ENCODE data around the gene JAK2. TPM values are rescaled to one million over a fixed set of nuclear protein-coding genes. Genes with fewer than 3 reads are reported as not detected.
"Not testable (repeated sequence)": the region's sequence is repeated elsewhere in the genome, so short reads cannot be mapped to it uniquely, and the experiment has no call there.

The JAK2 gene
- total RNA-seq, 3 donors from 2014 or later (not counting 1 experiment from before 2014, with no cell fraction given), result 20.8 to 43.9 (median 30.0) TPM

GRCh38 chr9:4937446-4937845 is 47.6 kb upstream of the JAK2 start:
- no peaks in the 10 kb centered on the region for H3K27me3 Mint-ChIP-seq (ENCODE audit: low read depth in 2 of 2)
- no CpG with 5 or more reads among the region's 1 CpG for whole genome bisulfite sequencing (ENCODE audit: insufficient coverage)
- H3K27ac Mint-ChIP-seq, result peak overlapping the region; percentile 71 to 76
- Histone ChIP-seq H3K27ac (ENCODE audit: low read length) (no peak overlapping the region), H3K36me3 (ENCODE audit: control insufficient read depth, insufficient read depth, low read length) (no peaks in the 10 kb centered on the region), H3K4me3 (ENCODE audit: low read length) (no peak overlapping the region), H3K4me1 (ENCODE audit: control insufficient read depth, insufficient read depth, low read length) (peaks cover 26% of the 10 kb centered on the region), H3K27me3 (ENCODE audit: control insufficient read depth, insufficient read depth, low read length) (no peaks in the 10 kb centered on the region), H3K9me3 (ENCODE audit: control insufficient read depth, insufficient read depth, low read length) (no peaks in the 10 kb centered on the region)
- no peaks in the 10 kb centered on the region for H3K9me3 Mint-ChIP-seq
- intact Hi-C loops (cut with micrococcal nuclease), result no loop called here
- ATAC-seq, result no peak
- H3K4me3 Mint-ChIP-seq, result peak overlapping the region; percentile 75
- H3K36me3 Mint-ChIP-seq, result no peaks in the 10 kb centered on the region
- H3K4me1 Mint-ChIP-seq, result peaks cover 43% of the 10 kb centered on the region in 2 donors
- TF ChIP-seq CTCF (IDR thresholded peaks at IDR 0.05), result no peak
- DNase-seq, result no peak

- Mint-ChIP-seq H3K9me3 (no peaks in the 10 kb centered on the region), H3K27ac (peak overlapping the region; percentile 7 to 33), H3K27me3 (ENCODE audit: low read depth in 2 of 2) (no peaks in the 10 kb centered on the region), H3K4me3 (peak overlapping the region; percentile 60), H3K36me3 (no peaks in the 10 kb centered on the region), H3K4me1 (peaks cover 43% of the 10 kb centered on the region in 2 donors)
- intact Hi-C loops (cut with micrococcal nuclease), result no loop called here
- Histone ChIP-seq H3K27me3 (ENCODE audit: control insufficient read depth, insufficient read depth, low read length) (no peaks in the 10 kb centered on the region), H3K9me3 (ENCODE audit: control insufficient read depth, insufficient read depth, low read length) (no peaks in the 10 kb centered on the region), H3K4me3 (ENCODE audit: low read length) (no peak overlapping the region), H3K4me1 (ENCODE audit: control insufficient read depth, insufficient read depth, low read length) (peaks cover 26% of the 10 kb centered on the region), H3K36me3 (ENCODE audit: control insufficient read depth, insufficient read depth, low read length) (no peaks in the 10 kb centered on the region), H3K27ac (ENCODE audit: low read length) (no peak overlapping the region)
- WGBS (ENCODE audit: insufficient coverage), result 88% methylated on average over 1 of the region's 1 CpG
- TF ChIP-seq CTCF (IDR thresholded peaks at IDR 0.05), result no peak
- no peak for ATAC-seq
- no peak for DNase-seq
These were observed 46.6 kb upstream of the JAK2 start for GRCh38 chr9:4938496-4938895.

- no peak overlapping the region for H3K4me3 ChIP-seq (ENCODE audit: low read length)
- intact Hi-C loops (cut with micrococcal nuclease), result no loop called here
- no peak for TF ChIP-seq CTCF (IDR thresholded peaks at IDR 0.05)
These were observed 45.9 kb upstream of the JAK2 start for GRCh38 chr9:4939118-4939561.

GRCh38 chr9:4942042-4942691 is 42.9 kb upstream of the JAK2 start:
- H3K4me3 ChIP-seq (ENCODE audit: low read length); DNase-seq; H3K27me3 Mint-ChIP-seq (ENCODE audit: low read depth in 2 of 2); H3K36me3 ChIP-seq (ENCODE audit: control insufficient read depth, insufficient read depth, low read length); H3K36me3 Mint-ChIP-seq; intact Hi-C loops (cut with micrococcal nuclease); H3K9me3 ChIP-seq (ENCODE audit: control insufficient read depth, insufficient read depth, low read length); H3K27ac ChIP-seq (ENCODE audit: low read length); H3K27ac Mint-ChIP-seq; ATAC-seq; H3K27me3 ChIP-seq (ENCODE audit: control insufficient read depth, insufficient read depth, low read length); H3K9me3 Mint-ChIP-seq; H3K4me3 Mint-ChIP-seq: not testable (repeated sequence)
- H3K4me1 Mint-ChIP-seq, result peaks cover 40% of the 10 kb centered on the region in 2 donors
- WGBS (ENCODE audit: insufficient coverage), result 96% methylated on average over 6 of the region's 7 CpGs
- H3K4me1 ChIP-seq (ENCODE audit: control insufficient read depth, insufficient read depth, low read length), result peaks cover 24% of the 10 kb centered on the region

More at GRCh38 chr9:4939118-4939561, 45.9 kb upstream of the JAK2 start:
- Mint-ChIP-seq H3K9me3 (no peaks in the 10 kb centered on the region), H3K4me3 (peak overlapping the region; percentile 60), H3K27ac (peak overlapping the region; percentile 7 to 33), H3K27me3 (ENCODE audit: low read depth in 2 of 2) (no peaks in the 10 kb centered on the region), H3K4me1 (peaks cover 46 to 47% of the 10 kb centered on the region in 2 donors), H3K36me3 (no peaks in the 10 kb centered on the region)
- H3K4me1 ChIP-seq (ENCODE audit: control insufficient read depth, insufficient read depth, low read length), result peaks cover 26% of the 10 kb centered on the region
- H3K27ac ChIP-seq (ENCODE audit: low read length), result no peak overlapping the region
- no peaks in the 10 kb centered on the region for H3K27me3 ChIP-seq (ENCODE audit: control insufficient read depth, insufficient read depth, low read length)
- DNase-seq (peak in 1 of 2 donors; percentile 38), ATAC-seq (peak; percentile 77 to 92 (median 88))
- no peaks in the 10 kb centered on the region for H3K36me3 ChIP-seq (ENCODE audit: control insufficient read depth, insufficient read depth, low read length)
- no peaks in the 10 kb centered on the region for H3K9me3 ChIP-seq (ENCODE audit: control insufficient read depth, insufficient read depth, low read length)
- 8% methylated on average over 1 of the region's 1 CpG for whole genome bisulfite sequencing (ENCODE audit: insufficient coverage)

All from natural killer cell (primary cell).